H1 (cell line): ENCODE data around the gene COA3. TPM values are rescaled to one million over a fixed set of nuclear protein-coding genes. Genes with fewer than 3 reads are reported as not detected.

ENCODE experiments used
- CHD7 ChIP-seq: fragments of 300-600 bp; sonication (generic); IDR thresholded peaks from 2 replicates; pipeline ENCODE4 v1.7.1; 2012; ENCODE audit warnings: low read length, moderate library complexity, mild to moderate bottlenecking, inconsistent platforms; ENCODE audit not compliant: insufficient replicate concordance
- EGR1 ChIP-seq: IDR thresholded peaks from 2 replicates; pipeline ENCODE4 v1.6.1; 2011; ENCODE audit warnings: low read depth, low read length, borderline replicate concordance
- GTF2F1 ChIP-seq: IDR thresholded peaks from 2 replicates; pipeline ENCODE4 v1.6.1; 2012; ENCODE audit warnings: low read depth, low read length, improper control_type of control experiment, borderline replicate concordance
- NRF1 ChIP-seq: IDR thresholded peaks from 2 replicates; pipeline ENCODE4 v1.6.1; 2011; ENCODE audit warnings: mild to moderate bottlenecking, low read depth, low read length, improper control_type of control experiment
- RNF2 ChIP-seq: fragments of 200-900, 300-1000 bp; sonication (generic); IDR thresholded peaks from 2 replicates; pipeline ENCODE4 v1.7.1; 2016; ENCODE audit warnings: borderline replicate concordance, low read depth, mild to moderate bottlenecking, antibody characterized with exemption, low read length; ENCODE audit not compliant: poor library complexity, severe bottlenecking; ENCODE audit errors: missing control alignments
- RXRA ChIP-seq: IDR thresholded peaks from 2 replicates; pipeline ENCODE4 v1.6.1; 2011; ENCODE audit warnings: low read depth, mild to moderate bottlenecking, low read length, moderate library complexity; ENCODE audit not compliant: insufficient read depth
- TAF1 ChIP-seq: IDR thresholded peaks from 2 replicates; pipeline ENCODE4 v1.6.1; 2011; ENCODE audit warnings: mild to moderate bottlenecking, low read depth, low read length
- TBP ChIP-seq: IDR thresholded peaks from 2 replicates; pipeline ENCODE4 v1.6.1; 2011; ENCODE audit warnings: low read depth, low read length, improper control_type of control experiment
- polyA plus RNA-seq, 7 experiments: library from polyadenylated mRNA; depleted of rRNA in 3 of 7; stranded (reverse) in 5 of 7; unstranded in 2 of 7; fragments of >200 nt in 5 of 7; fragments of 200-250 nt in 2 of 7; gene quantifications; 1 replicate in 5 of 7; 2 replicates in 1 of 7; 4 replicates in 1 of 7; pipeline versions ENCODE4 v1.2.1 to v1.2.3, GENCODE V29; 2011 to 2013; ENCODE audit warnings: missing spikeins in 2 of 7, mixed read lengths in 2 of 7
- total RNA-seq: library from RNA; stranded (reverse); fragmentation: NEBNext Ultra II Directional; extraction: Animal tissue kit (Norgen Biotek cat#: 25700); gene quantifications from 2 replicates; pipeline ENCODE4 v1.2.1, GENCODE V29; 2021

The COA3 gene
- total and polyA plus RNA-seq, 2 of the 8 experiments (the other 6 are each of a cell fraction or from before 2014, with no cell fraction given) = 68.4 to 143 TPM

- no peak for TF ChIP-seq CHD7
- no peak for TF ChIP-seq TAF1
- TF ChIP-seq NRF1 = no peak
- no peak for TF ChIP-seq TBP
- TF ChIP-seq GTF2F1 = no peak
- no peak for TF ChIP-seq RNF2
- TF ChIP-seq EGR1 = no peak
- no peak for TF ChIP-seq RXRA
- TF ChIP-seq, all 59 proteins: peak for 0
Measured at GRCh38 chr17:42795061-42795460, 3.4 kb downstream of the COA3 start (continued).
